ENCODE measurements around the gene SLC25A12. TPM values are rescaled to one million over a fixed set of nuclear protein-coding genes. Genes with fewer than 3 reads are reported as not detected.
A peak's percentile ranks its signal among the peaks of the same experiment; 100 is the strongest.

SLC25A12 gene
- total and polyA plus RNA-seq, 2 of the 13 experiments (the other 11 are each of a cell fraction or from before 2014, with no cell fraction given), result 8.1 to 15.9 TPM

DNA sequence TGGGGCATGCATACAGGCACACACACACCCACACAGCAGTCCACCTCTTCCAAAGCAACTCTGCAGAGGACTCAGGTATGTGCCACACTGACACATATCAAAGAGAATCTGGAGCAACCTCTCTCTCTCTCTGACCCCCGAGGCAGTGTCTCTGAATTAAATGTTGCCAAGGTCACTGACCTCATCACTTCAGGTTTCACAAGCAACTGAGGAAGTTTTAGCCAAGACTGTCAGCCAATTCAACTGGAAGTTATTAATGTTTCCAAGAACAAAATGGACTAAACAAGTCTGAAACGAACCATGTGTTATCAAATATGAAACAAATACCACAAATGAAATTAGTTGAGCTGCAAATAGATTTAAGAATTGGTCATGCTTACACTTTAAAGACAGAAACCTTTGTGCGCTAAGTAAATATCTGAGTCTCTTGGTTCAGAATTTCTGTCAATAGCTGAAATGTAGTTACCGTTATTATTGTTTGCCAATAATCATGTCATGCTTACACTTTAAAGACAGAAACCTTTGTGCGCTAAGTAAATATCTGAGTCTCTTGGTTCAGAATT lies 86.1 kb downstream of the SLC25A12 start (continued):
- TF ChIP-seq, protein P1, sequence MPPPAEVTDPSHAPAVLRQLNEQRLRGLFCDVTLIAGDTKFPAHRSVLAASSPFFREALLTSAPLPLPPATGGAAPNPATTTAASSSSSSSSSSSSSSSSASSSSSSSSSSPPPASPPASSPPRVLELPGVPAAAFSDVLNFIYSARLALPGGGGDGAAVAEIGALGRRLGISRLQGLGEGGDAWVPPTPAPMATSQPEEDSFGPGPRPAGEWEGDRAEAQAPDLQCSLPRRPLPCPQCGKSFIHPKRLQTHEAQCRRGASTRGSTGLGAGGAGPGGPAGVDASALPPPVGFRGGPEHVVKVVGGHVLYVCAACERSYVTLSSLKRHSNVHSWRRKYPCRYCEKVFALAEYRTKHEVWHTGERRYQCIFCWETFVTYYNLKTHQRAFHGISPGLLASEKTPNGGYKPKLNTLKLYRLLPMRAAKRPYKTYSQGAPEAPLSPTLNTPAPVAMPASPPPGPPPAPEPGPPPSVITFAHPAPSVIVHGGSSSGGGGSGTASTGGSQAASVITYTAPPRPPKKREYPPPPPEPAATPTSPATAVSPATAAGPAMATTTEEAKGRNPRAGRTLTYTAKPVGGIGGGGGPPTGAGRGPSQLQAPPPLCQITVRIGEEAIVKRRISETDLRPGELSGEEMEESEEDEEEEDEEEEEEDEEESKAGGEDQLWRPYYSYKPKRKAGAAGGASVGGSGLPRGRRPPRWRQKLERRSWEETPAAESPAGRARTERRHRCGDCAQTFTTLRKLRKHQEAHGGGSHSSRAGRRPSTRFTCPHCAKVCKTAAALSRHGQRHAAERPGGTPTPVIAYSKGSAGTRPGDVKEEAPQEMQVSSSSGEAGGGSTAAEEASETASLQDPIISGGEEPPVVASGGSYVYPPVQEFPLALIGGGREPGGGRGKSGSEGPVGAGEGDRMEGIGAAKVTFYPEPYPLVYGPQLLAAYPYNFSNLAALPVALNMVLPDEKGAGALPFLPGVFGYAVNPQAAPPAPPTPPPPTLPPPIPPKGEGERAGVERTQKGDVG (CRISPR knock-in tag; IDR thresholded peaks at IDR 0.05; ENCODE audit: borderline replicate concordance), result no peak
- no peak for TF ChIP-seq SOX6 (IDR thresholded peaks at IDR 0.05)
- peak; percentile 88 for TF ChIP-seq SOX6 (CRISPR knock-in tag; IDR thresholded peaks at IDR 0.05)
- no peak for TF ChIP-seq FOXM1 (CRISPR knock-in tag; IDR thresholded peaks at IDR 0.05)
- no peak for TF ChIP-seq ZBTB38 (CRISPR knock-in tag; IDR thresholded peaks at IDR 0.05)
- no peak for TF ChIP-seq ZNF558 (CRISPR knock-in tag; IDR thresholded peaks at IDR 0.05; ENCODE audit: borderline replicate concordance)
- TF ChIP-seq SIN3A (IDR thresholded peaks at IDR 0.05; ENCODE audit: borderline replicate concordance, low read depth, low read length), result no peak
- TF ChIP-seq SRSF4 (IDR thresholded peaks at IDR 0.05; ENCODE audit: low read depth, low read length, poor library complexity, severe bottlenecking), result no peak
- TF ChIP-seq RBM22 (optimal IDR thresholded peaks at IDR 0.05; ENCODE audit: low read length), result no peak
- TF ChIP-seq ZNF430 (CRISPR knock-in tag; IDR thresholded peaks at IDR 0.05), result no peak
- TF ChIP-seq PLRG1 (conservative IDR thresholded peaks at IDR 0.05), result no peak
- TF ChIP-seq FOSL1 (CRISPR knock-in tag; IDR thresholded peaks at IDR 0.05; ENCODE audit: borderline replicate concordance), result no peak
- no peak for TF ChIP-seq ZFYVE20 (CRISPR knock-in tag; IDR thresholded peaks at IDR 0.05; ENCODE audit: borderline replicate concordance, low read depth)
- TF ChIP-seq, protein P2, sequence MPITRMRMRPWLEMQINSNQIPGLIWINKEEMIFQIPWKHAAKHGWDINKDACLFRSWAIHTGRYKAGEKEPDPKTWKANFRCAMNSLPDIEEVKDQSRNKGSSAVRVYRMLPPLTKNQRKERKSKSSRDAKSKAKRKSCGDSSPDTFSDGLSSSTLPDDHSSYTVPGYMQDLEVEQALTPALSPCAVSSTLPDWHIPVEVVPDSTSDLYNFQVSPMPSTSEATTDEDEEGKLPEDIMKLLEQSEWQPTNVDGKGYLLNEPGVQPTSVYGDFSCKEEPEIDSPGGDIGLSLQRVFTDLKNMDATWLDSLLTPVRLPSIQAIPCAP (CRISPR knock-in tag; IDR thresholded peaks at IDR 0.05; ENCODE audit: low read depth), result no peak
- TF ChIP-seq ZNF333 (CRISPR knock-in tag; IDR thresholded peaks at IDR 0.05; ENCODE audit: borderline replicate concordance), result no peak
- TF ChIP-seq, protein P3, sequence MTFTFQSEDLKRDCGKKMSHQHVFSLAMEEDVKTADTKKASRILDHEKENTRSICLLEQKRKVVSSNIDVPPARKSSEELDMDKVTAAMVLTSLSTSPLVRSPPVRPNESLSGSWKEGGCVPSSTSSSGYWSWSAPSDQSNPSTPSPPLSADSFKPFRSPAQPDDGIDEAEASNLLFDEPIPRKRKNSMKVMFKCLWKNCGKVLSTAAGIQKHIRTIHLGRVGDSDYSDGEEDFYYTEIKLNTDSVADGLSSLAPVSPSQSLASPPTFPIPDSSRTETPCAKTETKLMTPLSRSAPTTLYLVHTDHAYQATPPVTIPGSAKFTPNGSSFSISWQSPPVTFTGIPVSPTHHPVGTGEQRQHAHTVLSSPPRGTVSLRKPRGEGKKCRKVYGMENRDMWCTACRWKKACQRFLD (CRISPR knock-in tag; IDR thresholded peaks at IDR 0.05; ENCODE audit: borderline replicate concordance), result no peak
- no peak for TF ChIP-seq KDM1A (CRISPR knock-in tag; IDR thresholded peaks at IDR 0.05)
- TF ChIP-seq, protein P4, sequence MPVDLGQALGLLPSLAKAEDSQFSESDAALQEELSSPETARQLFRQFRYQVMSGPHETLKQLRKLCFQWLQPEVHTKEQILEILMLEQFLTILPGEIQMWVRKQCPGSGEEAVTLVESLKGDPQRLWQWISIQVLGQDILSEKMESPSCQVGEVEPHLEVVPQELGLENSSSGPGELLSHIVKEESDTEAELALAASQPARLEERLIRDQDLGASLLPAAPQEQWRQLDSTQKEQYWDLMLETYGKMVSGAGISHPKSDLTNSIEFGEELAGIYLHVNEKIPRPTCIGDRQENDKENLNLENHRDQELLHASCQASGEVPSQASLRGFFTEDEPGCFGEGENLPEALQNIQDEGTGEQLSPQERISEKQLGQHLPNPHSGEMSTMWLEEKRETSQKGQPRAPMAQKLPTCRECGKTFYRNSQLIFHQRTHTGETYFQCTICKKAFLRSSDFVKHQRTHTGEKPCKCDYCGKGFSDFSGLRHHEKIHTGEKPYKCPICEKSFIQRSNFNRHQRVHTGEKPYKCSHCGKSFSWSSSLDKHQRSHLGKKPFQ (CRISPR knock-in tag; IDR thresholded peaks at IDR 0.05; ENCODE audit: insufficient replicate concordance), result no peak
- no peak for TF ChIP-seq HNRNPUL1 (IDR thresholded peaks at IDR 0.05; ENCODE audit: low read depth, low read length)
- no peak for TF ChIP-seq ZNF251 (CRISPR knock-in tag; IDR thresholded peaks at IDR 0.05)
- TF ChIP-seq, protein P5, sequence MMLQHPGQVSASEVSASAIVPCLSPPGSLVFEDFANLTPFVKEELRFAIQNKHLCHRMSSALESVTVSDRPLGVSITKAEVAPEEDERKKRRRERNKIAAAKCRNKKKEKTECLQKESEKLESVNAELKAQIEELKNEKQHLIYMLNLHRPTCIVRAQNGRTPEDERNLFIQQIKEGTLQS (CRISPR knock-in tag; IDR thresholded peaks at IDR 0.05), result no peak
